Endothelial cell of umbilical vein (primary cell): ENCODE results near the gene MLNR. TPM values are rescaled to one million over a fixed set of nuclear protein-coding genes. Genes with fewer than 3 reads are reported as not detected.

Experiments used
- BruUV-seq: library from RNA; stranded (reverse); fragments of 400-500 nt; replicated peaks from 2 replicates; lab custom pipeline; 2021; lab: Mats Ljungman, UMichigan
- CTCF ChIA-PET: fragments of 300-600, 350-600 bp; sonication (Branson Sonifier 250); formaldehyde crosslinking; loops from one replicate; lab custom pipeline; 2021; ENCODE audit warnings: antibody characterized with exemption, inconsistent platforms; lab: Charles Lee
- POLR2A ChIA-PET: fragments of 300-600, 350-600 bp; sonication (Branson Sonifier 250); formaldehyde crosslinking; loops from one replicate; lab custom pipeline; 2021; ENCODE audit warnings: antibody characterized with exemption, inconsistent platforms; lab: Charles Lee
- DNase-seq: peaks from one replicate; pipeline ENCODE4 v3.0.0-alpha.2; 2011; ENCODE audit warnings: low read depth, low spot score
- FAIRE-seq: peaks from 2 replicates; lab custom pipeline; 2011; peaks lifted over from hg19 to GRCh38; lab: Jason Lieb, UNC
- H2AFZ ChIP-seq: 2 replicates; pipeline ENCODE4 v1.6.0; 2012; ENCODE audit warnings: low read depth, low read length, control low read depth, inconsistent platforms
- H3K27ac ChIP-seq: 2 replicates; pipeline ENCODE4 v1.5.1; 2011; ENCODE audit warnings: low read depth, mild to moderate bottlenecking, control low read depth, low read length, moderate library complexity; ENCODE audit not compliant: insufficient read depth
- H3K27me3 ChIP-seq, 2 experiments: 2 replicates each; pipeline versions ENCODE4 v1.6.0 to v1.6.1; 2011; ENCODE audit warnings: low read length in 2 of 2, mixed read lengths in 1 of 2; ENCODE audit not compliant: control insufficient read depth in 2 of 2, insufficient read depth in 2 of 2
- H3K36me3 ChIP-seq, 2 experiments: 2 replicates in 1 of 2; 3 replicates in 1 of 2; pipeline ENCODE4 v1.5.1; 2011; ENCODE audit warnings: low read length in 2 of 2, mild to moderate bottlenecking in 1 of 2, moderate library complexity in 1 of 2; ENCODE audit not compliant: control insufficient read depth in 2 of 2, insufficient read depth in 2 of 2; ENCODE audit errors: extremely low read depth in 1 of 2
- H3K4me1 ChIP-seq: 3 replicates; pipeline ENCODE4 v1.5.1; 2011; ENCODE audit warnings: mild to moderate bottlenecking, low read length; ENCODE audit not compliant: control insufficient read depth, insufficient read depth; ENCODE audit errors: extremely low read depth
- H3K4me2 ChIP-seq: 2 replicates; pipeline ENCODE4 v1.6.1; 2011; ENCODE audit warnings: low read length, control low read depth, mixed read lengths; ENCODE audit not compliant: insufficient read depth
- H3K4me3 ChIP-seq, 3 experiments: fragments of 200-600 bp in 1 of 3; sonication (generic), shearing (Covaris generic) in 1 of 3; replicated peaks in 1 of 3; 2 replicates each; pipeline ENCODE4 v1.5.1; 2011 to 2016; ENCODE audit warnings: control low read depth in 3 of 3, low read length in 3 of 3, mild to moderate bottlenecking in 2 of 3, inconsistent platforms in 1 of 3, low read depth in 1 of 3, moderate library complexity in 1 of 3; ENCODE audit not compliant: insufficient read depth in 1 of 3
- H3K79me2 ChIP-seq: 2 replicates; pipeline ENCODE4 v1.6.0; 2012; ENCODE audit warnings: low read length, inconsistent platforms; ENCODE audit not compliant: control insufficient read depth, insufficient read depth
- H3K9ac ChIP-seq: replicated peaks from 2 replicates; pipeline ENCODE3; 2011; ENCODE audit warnings: low read length, control low read depth; ENCODE audit not compliant: insufficient read depth; ENCODE audit errors: extremely low read depth
- H3K9me1 ChIP-seq: replicated peaks from 3 replicates; pipeline ENCODE4 v1.6.0; 2011; ENCODE audit warnings: mild to moderate bottlenecking, low read length; ENCODE audit not compliant: control insufficient read depth, insufficient read depth; ENCODE audit errors: extremely low read depth
- H3K9me3 ChIP-seq: replicated peaks from 2 replicates; pipeline ENCODE4 v1.5.1; 2012; ENCODE audit warnings: low read length, inconsistent platforms; ENCODE audit not compliant: control insufficient read depth, insufficient read depth
- H4K20me1 ChIP-seq: replicated peaks from 2 replicates; pipeline ENCODE3; 2011; ENCODE audit warnings: mild to moderate bottlenecking, low read length; ENCODE audit not compliant: control insufficient read depth, insufficient read depth; ENCODE audit errors: extremely low read depth
- CTCF ChIP-seq, 2 donors: IDR thresholded peaks; 1 replicate in 1 of 2; 2 replicates in 1 of 2; pipeline ENCODE4 v1.5.1; 2011; ENCODE audit warnings: low read length in 2 of 2, mild to moderate bottlenecking in 2 of 2, moderate library complexity in 2 of 2, control low read depth in 1 of 2, inconsistent platforms in 1 of 2, low read depth in 1 of 2; ENCODE audit not compliant: insufficient read depth in 1 of 2; ENCODE audit errors: extremely low read depth in 1 of 2
- EZH2 ChIP-seq: IDR thresholded peaks from 2 replicates; pipeline ENCODE4 v1.6.1; 2012; ENCODE audit warnings: borderline replicate concordance, low read depth, mild to moderate bottlenecking, moderate library complexity, low read length, inconsistent platforms; ENCODE audit not compliant: severe bottlenecking
- FOS ChIP-seq: IDR thresholded peaks from 2 replicates; pipeline ENCODE4 v1.6.1; 2011; ENCODE audit warnings: mild to moderate bottlenecking, low read length, moderate library complexity, borderline replicate concordance; ENCODE audit not compliant: insufficient read depth
- GATA2 ChIP-seq: IDR thresholded peaks from 2 replicates; pipeline ENCODE4 v1.7.0; 2011; ENCODE audit warnings: low read depth, mild to moderate bottlenecking, moderate library complexity, mixed read lengths, low read length; ENCODE audit not compliant: insufficient read length, insufficient read depth
- JUN ChIP-seq: IDR thresholded peaks from 2 replicates; pipeline ENCODE4 v1.6.1; 2011; ENCODE audit warnings: borderline replicate concordance, low read depth; ENCODE audit not compliant: insufficient read length, insufficient read depth
- MAX ChIP-seq: IDR thresholded peaks from 2 replicates; pipeline ENCODE4 v1.6.1; 2011; ENCODE audit not compliant: insufficient read depth, insufficient read length
- MYC ChIP-seq: IDR thresholded peaks from one replicate; pipeline ENCODE4 v1.6.1; 2011; ENCODE audit warnings: mild to moderate bottlenecking, low read depth, low read length
- POLR2A ChIP-seq: IDR thresholded peaks from 2 replicates; pipeline ENCODE4 v1.6.1; 2012; ENCODE audit warnings: low read depth, mild to moderate bottlenecking, control low read depth, low read length
- POLR2AphosphoS5 ChIP-seq: IDR thresholded peaks from 2 replicates; pipeline ENCODE4 v1.6.1; 2012; ENCODE audit warnings: low read depth, mild to moderate bottlenecking, control low read depth, low read length, moderate library complexity; ENCODE audit not compliant: insufficient read depth
- dilution Hi-C: fragments of 300-500 bp; cut with MboI; formaldehyde crosslinking; loops from one replicate; pipeline ENCODE4 v1.15.0; 2019; ENCODE audit warnings: low sequenced_read_pairs; ENCODE audit not compliant: extremely low pct_ligation_motif_present
- intact Hi-C: fragments of 100-400 bp; cut with micrococcal nuclease; formaldehyde crosslinking; loops from one replicate; pipeline ENCODE4 v1.10.0; 2022
- polyA plus RNA-seq, 4 experiments: library from polyadenylated mRNA; depleted of rRNA in 3 of 4; stranded (reverse) in 3 of 4; unstranded in 1 of 4; fragments of >200 nt; gene quantifications; 2 replicates each; pipeline versions ENCODE4 v1.2.1 to v1.2.3, GENCODE V29; 2011 to 2012; ENCODE audit warnings: missing spikeins in 1 of 4
- total RNA-seq: library from RNA; stranded (reverse); gene quantifications from 2 replicates; pipeline ENCODE4 v1.2.3, GENCODE V29; 2021

Gene MLNR
- total and polyA plus RNA-seq, 2 donors (not counting 3 experiments of a cell fraction or from before 2014, with no cell fraction given), result not detected

- ChIA-PET POLR2A (no interaction called here), CTCF (interaction anchor here (0.7 to 2.3 kb wide), 2 partner anchors 10 to 15 kb away, joined by 3 to 12 read pairs; no protein-coding TSS in a partner anchor)
- Histone ChIP-seq H4K20me1 (no peaks in the 10 kb centered on the region), H3K36me3 (peaks cover 0 to 6% of the 10 kb centered on the region in 2 experiments), H3K9ac (no peak overlapping the region), H3K9me3 (no peaks in the 10 kb centered on the region), H3K4me1 (no peaks in the 10 kb centered on the region), H3K79me2 (no peaks in the 10 kb centered on the region), H3K4me2 (no peak overlapping the region), H2AFZ (no peak overlapping the region), H3K4me3 (no peak overlapping the region), H3K27me3 (no peaks in the 10 kb centered on the region), H3K9me1 (no peaks in the 10 kb centered on the region), H3K27ac (no peak overlapping the region)
- FAIRE-seq (no peak), DNase-seq (no peak)
- dilution Hi-C loops (no loop called here), intact Hi-C loops (no loop called here)
- BruUV-seq, result no TSS peak
- TF ChIP-seq MYC (no peak), POLR2A (no peak), CTCF (IDR thresholded peaks at IDR 0.05; ENCODE audit: extremely low read depth in 1 of 2, insufficient read depth in 1 of 2, low read depth in 1 of 2, low read length in 2 of 2) (no peak), EZH2 (no peak), MAX (no peak), JUN (no peak), POLR2AphosphoS5 (no peak), FOS (no peak), GATA2 (no peak)
These were observed 45.7 kb downstream of the MLNR start for GRCh38 chr13:49265822-49266221.
